GM13976 (cell line): ENCODE measurements around the gene MUC20.

Experiments
- DNase-seq: peaks from one replicate; pipeline ENCODE4 v3.0.0; 2012; ENCODE audit warnings: low spot score
- in situ Hi-C: fragments of 300-500 bp; cut with MboI; formaldehyde crosslinking; loops from one replicate; pipeline ENCODE4 v1.12.0; 2022; ENCODE audit warnings: low sequenced_read_pairs, mixed read lengths, inconsistent platforms; ENCODE audit not compliant: unreplicated experiment
- TF ChIP-seq, protein P1 (sequence below): IDR thresholded peaks from 2 replicates; pipeline ENCODE4 v1.5.1; 2012; ENCODE audit warnings: borderline replicate concordance, mild to moderate bottlenecking; ENCODE audit not compliant: insufficient read depth; ENCODE audit errors: extremely low read depth, missing control alignments, control extremely low read depth

Gene MUC20

DNA sequence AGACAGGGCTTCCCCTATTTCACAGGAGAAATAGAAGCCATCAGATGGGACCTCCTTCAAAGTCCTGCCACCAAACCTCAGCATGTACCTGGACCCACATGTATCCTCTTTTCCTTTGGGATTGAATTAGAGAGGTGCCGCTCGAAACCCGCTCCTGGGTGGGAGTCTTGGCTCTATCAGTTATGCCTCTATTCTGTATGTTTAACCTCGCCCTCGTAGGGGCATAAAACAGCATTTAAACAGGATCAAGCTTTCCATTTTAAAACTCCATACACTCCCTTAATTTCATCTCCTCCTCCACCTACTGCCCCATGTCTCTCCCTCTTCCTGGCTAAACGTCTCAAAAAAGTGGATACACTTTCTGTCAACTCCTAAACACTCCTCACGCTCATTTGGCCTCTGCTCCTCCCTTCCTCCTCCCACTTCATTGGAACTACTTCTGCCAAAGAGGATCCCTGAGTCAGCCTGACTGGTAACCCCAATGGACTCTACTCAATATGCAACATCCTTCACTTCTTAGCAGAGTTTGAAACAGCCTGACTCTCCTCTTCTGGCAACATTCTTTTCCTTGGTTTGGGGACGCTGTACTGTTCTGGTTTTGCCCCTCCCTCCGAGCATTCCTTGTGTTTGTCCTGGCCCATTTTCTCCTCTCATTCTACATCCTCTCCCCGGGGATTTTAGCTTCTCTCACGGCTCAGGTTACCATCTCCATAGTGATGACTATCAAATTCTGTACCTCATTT lies 23.0 kb upstream of the MUC20 start:
- DNase-seq, result no peak
- in situ Hi-C loops, result no loop called here
- TF ChIP-seq, protein P1, sequence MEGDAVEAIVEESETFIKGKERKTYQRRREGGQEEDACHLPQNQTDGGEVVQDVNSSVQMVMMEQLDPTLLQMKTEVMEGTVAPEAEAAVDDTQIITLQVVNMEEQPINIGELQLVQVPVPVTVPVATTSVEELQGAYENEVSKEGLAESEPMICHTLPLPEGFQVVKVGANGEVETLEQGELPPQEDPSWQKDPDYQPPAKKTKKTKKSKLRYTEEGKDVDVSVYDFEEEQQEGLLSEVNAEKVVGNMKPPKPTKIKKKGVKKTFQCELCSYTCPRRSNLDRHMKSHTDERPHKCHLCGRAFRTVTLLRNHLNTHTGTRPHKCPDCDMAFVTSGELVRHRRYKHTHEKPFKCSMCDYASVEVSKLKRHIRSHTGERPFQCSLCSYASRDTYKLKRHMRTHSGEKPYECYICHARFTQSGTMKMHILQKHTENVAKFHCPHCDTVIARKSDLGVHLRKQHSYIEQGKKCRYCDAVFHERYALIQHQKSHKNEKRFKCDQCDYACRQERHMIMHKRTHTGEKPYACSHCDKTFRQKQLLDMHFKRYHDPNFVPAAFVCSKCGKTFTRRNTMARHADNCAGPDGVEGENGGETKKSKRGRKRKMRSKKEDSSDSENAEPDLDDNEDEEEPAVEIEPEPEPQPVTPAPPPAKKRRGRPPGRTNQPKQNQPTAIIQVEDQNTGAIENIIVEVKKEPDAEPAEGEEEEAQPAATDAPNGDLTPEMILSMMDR, result no peak

DNA sequence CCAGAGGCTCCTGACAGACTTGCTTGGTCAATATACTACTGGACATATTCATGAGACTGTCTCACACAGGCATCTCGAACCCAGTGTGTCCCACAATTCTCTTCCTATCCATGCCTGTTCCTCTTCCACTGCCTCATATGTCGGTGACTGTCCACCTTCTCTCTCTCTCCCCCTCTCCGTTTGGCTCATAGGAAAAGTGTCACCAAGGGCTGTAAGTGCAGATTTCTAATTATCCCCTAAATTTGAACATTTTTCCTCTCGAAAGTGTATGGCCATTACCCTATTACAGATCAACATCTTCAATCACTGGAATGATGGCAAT lies 22.5 kb upstream of the MUC20 start:
- no peak for DNase-seq
- in situ Hi-C loops, result no loop called here
- TF ChIP-seq, protein P1, result no peak

DNA sequence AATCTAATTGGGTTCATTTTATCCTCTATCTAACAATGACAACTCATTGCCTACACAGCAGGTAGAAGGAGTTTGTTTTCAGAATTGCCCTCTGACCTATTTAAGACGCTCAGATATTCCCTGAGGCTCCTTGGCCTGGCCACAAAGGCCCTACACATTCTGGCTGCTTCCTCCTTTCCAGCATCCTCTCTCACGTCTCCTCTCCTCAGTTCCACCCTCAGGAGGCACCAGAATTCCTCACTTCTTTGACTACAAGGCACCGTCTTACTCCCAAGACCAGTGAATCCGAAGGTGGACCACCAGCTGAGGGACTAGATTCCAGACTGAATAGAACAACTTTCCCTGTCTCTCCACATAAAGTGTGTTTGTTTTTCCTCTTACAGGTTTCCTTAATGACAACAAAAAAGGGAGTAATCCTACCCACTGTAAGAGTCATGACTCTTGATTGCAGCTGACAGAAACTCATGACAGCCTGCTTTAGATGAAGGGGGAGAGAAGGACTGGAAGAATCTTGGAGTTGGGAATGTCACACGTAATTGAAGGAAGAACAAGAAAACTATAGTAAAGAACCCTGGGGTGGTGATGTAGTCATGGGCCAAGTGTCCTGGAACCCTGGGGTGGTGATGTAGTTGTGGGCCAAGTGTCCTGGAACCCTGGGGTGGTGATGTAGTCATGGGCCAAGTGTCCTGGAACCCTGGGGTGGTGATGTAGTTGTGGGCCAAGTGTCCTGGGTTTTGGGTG lies 22.0 kb upstream of the MUC20 start:
- no peak for DNase-seq
- TF ChIP-seq, protein P1, result no peak
- in situ Hi-C loops, result no loop called here

DNA sequence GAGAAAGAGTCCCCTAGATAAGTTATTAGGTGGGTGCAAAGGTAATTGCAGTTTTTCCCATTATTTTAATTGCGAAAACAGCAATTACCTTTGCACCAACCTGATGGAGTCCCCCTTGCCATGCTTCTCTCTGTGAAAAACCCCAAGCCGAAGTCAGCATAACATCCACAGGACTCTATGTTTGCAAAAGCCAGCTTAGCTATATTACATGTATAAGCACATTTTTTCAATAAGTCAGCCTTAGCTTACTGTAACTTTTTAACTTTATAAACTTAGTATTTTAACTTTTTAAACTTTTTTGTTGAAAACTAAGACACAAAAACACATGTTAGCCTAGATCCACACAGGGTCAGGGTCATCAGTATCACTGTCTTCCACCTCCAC lies 21.4 kb upstream of the MUC20 start:
- DNase-seq, result no peak
- TF ChIP-seq, protein P1, result no peak
- in situ Hi-C loops, result no loop called here

DNA sequence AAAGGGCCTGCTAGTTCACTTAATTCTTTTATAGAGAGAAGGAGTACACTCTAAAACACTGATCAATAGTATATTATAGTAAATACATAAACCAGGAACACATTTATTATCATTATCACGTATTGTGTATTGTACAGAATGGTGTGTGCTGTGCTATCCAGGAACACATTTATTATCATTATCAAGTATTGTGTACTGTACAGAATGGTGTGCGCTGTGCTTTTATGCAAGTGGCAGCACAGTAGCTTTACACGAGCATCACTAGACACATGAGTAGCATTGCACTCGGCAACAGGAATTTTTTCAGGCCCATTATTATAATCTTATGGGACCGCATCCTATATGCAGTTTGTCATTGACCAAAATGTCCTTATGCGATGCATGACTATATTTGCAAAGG lies 20.9 kb upstream of the MUC20 start:
- no peak for DNase-seq
- TF ChIP-seq, protein P1, result no peak
- in situ Hi-C loops, result no loop called here

DNA sequence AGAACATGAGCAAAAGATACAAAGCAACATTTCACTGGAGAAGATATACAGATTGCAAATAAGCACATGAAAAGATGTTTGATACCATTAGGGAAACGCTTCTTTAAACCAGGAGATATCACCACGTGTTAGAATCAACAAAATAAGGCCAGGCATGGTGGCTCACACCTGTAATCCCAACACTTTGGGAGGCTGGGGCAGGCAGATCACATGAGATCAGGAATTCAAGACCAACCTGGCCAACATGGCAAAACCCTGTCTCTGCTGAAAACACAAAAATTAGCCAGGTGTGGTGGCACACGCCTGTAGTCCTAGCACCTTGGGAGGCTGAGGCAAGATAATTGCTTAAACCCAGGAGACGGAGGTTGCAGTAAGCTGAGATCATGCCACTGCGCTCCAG lies 20.5 kb upstream of the MUC20 start:
- in situ Hi-C loops, result no loop called here
- DNase-seq, result no peak
- TF ChIP-seq, protein P1, result no peak
